Right lobe of liver (tissue), 6 donors: ENCODE measurements around the gene NFIA. TPM values are rescaled to one million over a fixed set of nuclear protein-coding genes. Genes with fewer than 3 reads are reported as not detected.

Source experiments
- ATAC-seq, 4 donors: fragments of 200-7000 bp; cut with Tn5 transposase; one replicate each; pipeline ENCODE4 v1.9.1; 2020; ENCODE audit warnings: mild to moderate bottlenecking in 4 of 4, moderate library complexity in 4 of 4
- DNase-seq, 3 donors: peaks; one replicate each; pipeline ENCODE4 v3.0.0-alpha.2; 2020
- H3K27ac ChIP-seq, 3 donors: fragments of 200-600 bp; one replicate each; pipeline ENCODE4 v1.8.0; 2022
- H3K27me3 ChIP-seq, 2 donors: fragments of 200-600 bp; one replicate each; pipeline ENCODE4 v1.8.0; 2022
- H3K36me3 ChIP-seq, 4 donors: fragments of 200-600 bp; sonication (generic) in 1 of 4; one replicate each; pipeline versions ENCODE4 v1.5.1 to v1.8.0; 2017 to 2022; ENCODE audit warnings: control low read depth in 1 of 4
- H3K4me1 ChIP-seq, 4 donors: fragments of 200-600 bp; sonication (generic) in 1 of 4; one replicate each; pipeline versions ENCODE4 v1.5.1 to v1.8.0; 2017 to 2022; ENCODE audit warnings: control low read depth in 1 of 4
- H3K4me3 ChIP-seq, 3 donors: fragments of 200-600 bp; one replicate each; pipeline ENCODE4 v1.8.0; 2022
- H3K9me3 ChIP-seq, 4 donors: fragments of 200-600 bp; sonication (generic) in 1 of 4; one replicate each; pipeline versions ENCODE4 v1.5.1 to v1.8.0; 2017 to 2022; ENCODE audit warnings: control low read depth in 1 of 4
- CTCF ChIP-seq, 4 donors: fragments of 200-600 bp in 3 of 4; fragments of 450-650 bp in 1 of 4; IDR thresholded peaks; one replicate each; pipeline versions ENCODE4 v1.5.1 to v1.8.0; 2016 to 2022; ENCODE audit warnings: antibody characterized with exemption in 4 of 4, mild to moderate bottlenecking in 2 of 4
- POLR2A ChIP-seq: fragments of 450-650 bp; IDR thresholded peaks from one replicate; pipeline ENCODE4 v1.6.1; 2017; ENCODE audit warnings: antibody characterized with exemption, mild to moderate bottlenecking
- WGBS: methylation state at CpG from one replicate; pipeline ENCODE4 v1.1.6; 2018; ENCODE audit warnings: low coverage, low lambda C conversion rate; ENCODE audit not compliant: insufficient coverage; ENCODE audit errors: missing lambda C conversion rate; 5-methylcytosine and 5-hydroxymethylcytosine counted together
- intact Hi-C, 2 donors: fragments of 100-400 bp; cut with DNase I; formaldehyde crosslinking; loops; one replicate each; pipeline versions ENCODE4 v1.11.2 to v1.14.1; 2022
- total RNA-seq, 6 experiments: library from RNA; depleted of rRNA in 2 of 6; stranded (reverse); fragments of >200 nt in 2 of 6; fragmentation: NEBNext Ultra II Directional in 3 of 6; extraction: Animal tissue kit (Norgen Biotek cat#: 25700) in 3 of 6; gene quantifications; one replicate each; pipeline versions ENCODE4 v1.1.0 to v1.2.4, GENCODE V29; 2016 to 2023
- donor health status: DM: no; HTN: yes; CAD: no.
- donor health status: DM: no; HTN: no; CAD: no.
- donor health status: DM: no; HTN: no; CAD: no.
- donor health status: DM: no; HTN: yes; CAD: no.
- donor health status: DM: no; HTN: yes; CAD: no.

NFIA gene
- total RNA-seq, 6 experiments from 2014 or later = 36.7 to 97.2 (median 57.9) TPM

- peak in 2 of 4 donors; percentile 21 to 39 for ATAC-seq
- H3K9me3 ChIP-seq = no peaks in the 10 kb centered on the region
- H3K27me3 ChIP-seq = no peaks in the 10 kb centered on the region
- peaks cover 0 to 38% (median 11%) of the 10 kb centered on the region in 4 donors for H3K4me1 ChIP-seq
- TF ChIP-seq CTCF (IDR thresholded peaks at IDR 0.05) = no peak
- TF ChIP-seq POLR2A = no peak
- no peaks in the 10 kb centered on the region for H3K36me3 ChIP-seq
- intact Hi-C loops = no loop called here
- H3K27ac ChIP-seq = peak overlapping the region in 1 of 3 donors; percentile 22
- WGBS = 37% methylated on average over 6 of the region's 6 CpGs
- no peak overlapping the region for H3K4me3 ChIP-seq
- DNase-seq = no peak
These were observed 88.2 kb downstream of the NFIA start for GRCh38 chr1:61170328-61171238.

GRCh38 chr1:61171346-61171745, 89.0 kb downstream of the NFIA start:
- Histone ChIP-seq H3K4me1 (peaks cover 0 to 38% (median 11%) of the 10 kb centered on the region in 4 donors), H3K4me3 (no peak overlapping the region), H3K27ac (peak overlapping the region in 1 of 3 donors; percentile 8), H3K27me3 (no peaks in the 10 kb centered on the region), H3K36me3 (no peaks in the 10 kb centered on the region), H3K9me3 (no peaks in the 10 kb centered on the region)
- ATAC-seq (no peak), DNase-seq (no peak)
- intact Hi-C loops = no loop called here
- 82% methylated on average over 2 of the region's 2 CpGs for WGBS
- TF ChIP-seq POLR2A (no peak), CTCF (IDR thresholded peaks at IDR 0.05) (no peak)

- H3K9me3 ChIP-seq = no peaks in the 10 kb centered on the region
- no peaks in the 10 kb centered on the region for H3K27me3 ChIP-seq
- ATAC-seq (no peak), DNase-seq (no peak)
- H3K4me3 ChIP-seq = no peak overlapping the region
- H3K27ac ChIP-seq = peak overlapping the region in 1 of 3 donors; percentile 8
- WGBS = 59% methylated on average over 4 of the region's 4 CpGs
- intact Hi-C loops = no loop called here
- TF ChIP-seq POLR2A = no peak
- no peak for TF ChIP-seq CTCF (IDR thresholded peaks at IDR 0.05)
- H3K36me3 ChIP-seq = no peaks in the 10 kb centered on the region
- H3K4me1 ChIP-seq = peaks cover 0 to 38% (median 11%) of the 10 kb centered on the region in 4 donors
These were observed 89.6 kb downstream of the NFIA start for GRCh38 chr1:61171974-61172373.

GRCh38 chr1:61173118-61173517, 90.8 kb downstream of the NFIA start:
- H3K27me3 ChIP-seq = no peaks in the 10 kb centered on the region
- intact Hi-C loops = no loop called here
- TF ChIP-seq POLR2A (no peak), CTCF (IDR thresholded peaks at IDR 0.05) (no peak)
- DNase-seq (no peak), ATAC-seq (peak in 3 of 4 donors; percentile 28 to 46 (median 31))
- H3K27ac ChIP-seq = no peak overlapping the region
- peaks cover 0 to 33% (median 7%) of the 10 kb centered on the region in 4 donors for H3K4me1 ChIP-seq
- no peaks in the 10 kb centered on the region for H3K36me3 ChIP-seq
- H3K4me3 ChIP-seq = no peak overlapping the region
- 78% methylated on average over 6 of the region's 6 CpGs for WGBS
- H3K9me3 ChIP-seq = no peaks in the 10 kb centered on the region
